Esophagus muscularis mucosa (tissue), 4 donors: Measurements from ENCODE around the gene EMP2. TPM values are rescaled to one million over a fixed set of nuclear protein-coding genes. Genes with fewer than 3 reads are reported as not detected.

ENCODE experiments used
- DNase-seq: peaks from one replicate; pipeline ENCODE4 v3.0.0-alpha.2; 2017; ENCODE audit errors: extremely low spot score
- H3K27ac ChIP-seq, 4 donors: fragments of 200-600 bp; sonication (generic); replicated peaks in 1 of 4; 1 replicate in 3 of 4; 2 replicates in 1 of 4; pipeline ENCODE4 v1.5.1; 2016 to 2019; ENCODE audit warnings: mild to moderate bottlenecking in 1 of 4
- H3K27me3 ChIP-seq, 4 donors: fragments of 200-600 bp; sonication (generic); one replicate each; pipeline versions ENCODE4 v1.5.1 to v1.6.0; 2016 to 2019
- H3K36me3 ChIP-seq, 4 donors: fragments of 200-600 bp; sonication (generic); one replicate each; pipeline ENCODE4 v1.5.1; 2016 to 2019
- H3K4me1 ChIP-seq, 4 donors: fragments of 200-600 bp; sonication (generic); one replicate each; pipeline ENCODE4 v1.5.1; 2016 to 2019
- H3K4me3 ChIP-seq, 4 donors: fragments of 200-600 bp; sonication (generic); 1 replicate in 2 of 4; 2 replicates in 2 of 4; pipeline ENCODE4 v1.5.1; 2016 to 2019; ENCODE audit warnings: mild to moderate bottlenecking in 4 of 4, moderate library complexity in 1 of 4
- H3K9me3 ChIP-seq, 4 donors: fragments of 200-600 bp; sonication (generic); 1 replicate in 3 of 4; 2 replicates in 1 of 4; pipeline ENCODE4 v1.5.1; 2016 to 2019
- CTCF ChIP-seq, 3 experiments: fragments of 200-600 bp in 2 of 3; fragments of 450-650 bp in 1 of 3; sonication (generic) in 2 of 3; IDR thresholded peaks; one replicate each; pipeline ENCODE4 v1.5.1; 2017 to 2019; ENCODE audit warnings: antibody characterized with exemption in 3 of 3, mild to moderate bottlenecking in 2 of 3, moderate library complexity in 1 of 3
- EP300 ChIP-seq: sonication (generic); formaldehyde crosslinking; IDR thresholded peaks from one replicate; pipeline ENCODE4 v1.6.1; 2017; ENCODE audit warnings: antibody characterized with exemption
- POLR2A ChIP-seq: fragments of 450-650 bp; IDR thresholded peaks from one replicate; pipeline ENCODE4 v1.6.1; 2017; ENCODE audit warnings: antibody characterized with exemption, moderate library complexity, mild to moderate bottlenecking, low read depth
- POLR2AphosphoS5 ChIP-seq, 2 donors: sonication (generic); formaldehyde crosslinking; IDR thresholded peaks; one replicate each; pipeline ENCODE4 v1.6.1; 2017; ENCODE audit warnings: antibody characterized with exemption in 2 of 2
- WGBS: methylation state at CpG from one replicate; pipeline ENCODE4 v1.1.5; 2018; 5-methylcytosine and 5-hydroxymethylcytosine counted together
- intact Hi-C: fragments of 100-400 bp; cut with DNase I; formaldehyde crosslinking; loops from one replicate; pipeline ENCODE4 v1.15.1; 2023
- total RNA-seq, 4 donors: library from RNA; depleted of rRNA; stranded (reverse); fragments of >200 nt; gene quantifications; one replicate each; pipeline versions ENCODE4 v1.1.0 to v1.2.1, GENCODE V29; 2016

The EMP2 gene
- total RNA-seq, 4 donors from 2014 or later = 44.1 to 87.1 (median 57.3) TPM

- no peaks in the 10 kb centered on the region for H3K9me3 ChIP-seq
- H3K36me3 ChIP-seq = no peaks in the 10 kb centered on the region
- H3K4me1 ChIP-seq = peaks cover 16 to 29% (median 22%) of the 10 kb centered on the region in 4 donors
- TF ChIP-seq POLR2A (no peak), EP300 (no peak), CTCF (IDR thresholded peaks at IDR 0.05) (no peak), POLR2AphosphoS5 (IDR thresholded peaks at IDR 0.05) (no peak)
- DNase-seq = no peak
- WGBS = 71% methylated on average over 12 of the region's 12 CpGs
- intact Hi-C loops = no loop called here
- no peaks in the 10 kb centered on the region for H3K27me3 ChIP-seq
- H3K4me3 ChIP-seq = no peak overlapping the region
- peak overlapping the region in 2 of 4 donors; percentile 24 to 30 for H3K27ac ChIP-seq
Measured at GRCh38 chr16:10600782-10601443, 20.5 kb upstream of the EMP2 start.

GRCh38 chr16:10599626-10600025 is 19.2 kb upstream of the EMP2 start:
- no peak for DNase-seq
- no peaks in the 10 kb centered on the region for H3K36me3 ChIP-seq
- no peak for TF ChIP-seq EP300
- no peak for TF ChIP-seq CTCF (IDR thresholded peaks at IDR 0.05)
- no peak for TF ChIP-seq POLR2A
- TF ChIP-seq POLR2AphosphoS5 (IDR thresholded peaks at IDR 0.05) = no peak
- H3K27me3 ChIP-seq = no peaks in the 10 kb centered on the region
- 94% methylated on average over 7 of the region's 7 CpGs for WGBS
- no peak overlapping the region for H3K4me3 ChIP-seq
- no peak overlapping the region for H3K27ac ChIP-seq
- H3K9me3 ChIP-seq = no peaks in the 10 kb centered on the region
- peaks cover 16 to 29% (median 22%) of the 10 kb centered on the region in 4 donors for H3K4me1 ChIP-seq
- intact Hi-C loops = no loop called here

GRCh38 chr16:10598157-10598556 is 17.8 kb upstream of the EMP2 start:
- H3K9me3 ChIP-seq = no peaks in the 10 kb centered on the region
- 62% methylated on average over 6 of the region's 11 CpGs for WGBS
- no peaks in the 10 kb centered on the region for H3K36me3 ChIP-seq
- H3K4me3 ChIP-seq = no peak overlapping the region
- peaks cover 16 to 29% (median 22%) of the 10 kb centered on the region in 4 donors for H3K4me1 ChIP-seq
- intact Hi-C loops = no loop called here
- no peak overlapping the region for H3K27ac ChIP-seq
- DNase-seq = no peak
- TF ChIP-seq POLR2A (no peak), POLR2AphosphoS5 (IDR thresholded peaks at IDR 0.05) (peak in 1 of 2 donors; percentile 33)
- no peaks in the 10 kb centered on the region for H3K27me3 ChIP-seq

- intact Hi-C loops = no loop called here
- Histone ChIP-seq H3K9me3 (no peaks in the 10 kb centered on the region), H3K4me1 (peaks cover 15 to 23% (median 19%) of the 10 kb centered on the region in 4 donors), H3K27ac (no peak overlapping the region), H3K4me3 (no peak overlapping the region), H3K27me3 (no peaks in the 10 kb centered on the region), H3K36me3 (no peaks in the 10 kb centered on the region)
- TF ChIP-seq POLR2A (no peak), POLR2AphosphoS5 (IDR thresholded peaks at IDR 0.05) (no peak), EP300 (no peak), CTCF (IDR thresholded peaks at IDR 0.05) (no peak)
- WGBS = 74% methylated on average over 3 of the region's 3 CpGs
- no peak for DNase-seq
Measured at GRCh38 chr16:10597187-10597601, 16.8 kb upstream of the EMP2 start.

- H3K9me3 ChIP-seq = no peaks in the 10 kb centered on the region
- 75% methylated on average over 8 of the region's 9 CpGs for WGBS
- TF ChIP-seq POLR2AphosphoS5 (IDR thresholded peaks at IDR 0.05) (no peak), CTCF (IDR thresholded peaks at IDR 0.05) (no peak), POLR2A (no peak), EP300 (no peak)
- peaks cover 0 to 9% (median 2%) of the 10 kb centered on the region in 4 donors for H3K4me1 ChIP-seq
- no peak overlapping the region for H3K4me3 ChIP-seq
- H3K27me3 ChIP-seq = no peaks in the 10 kb centered on the region
- no peak for DNase-seq
- intact Hi-C loops = no loop called here
- no peak overlapping the region for H3K27ac ChIP-seq
- no peaks in the 10 kb centered on the region for H3K36me3 ChIP-seq
Measured at GRCh38 chr16:10594312-10594950, 14.0 kb upstream of the EMP2 start.
